ENCODE measurements around the gene BBS9.
A peak's percentile ranks its signal among the peaks of the same experiment; 100 is the strongest.

BBS9 gene

DNA sequence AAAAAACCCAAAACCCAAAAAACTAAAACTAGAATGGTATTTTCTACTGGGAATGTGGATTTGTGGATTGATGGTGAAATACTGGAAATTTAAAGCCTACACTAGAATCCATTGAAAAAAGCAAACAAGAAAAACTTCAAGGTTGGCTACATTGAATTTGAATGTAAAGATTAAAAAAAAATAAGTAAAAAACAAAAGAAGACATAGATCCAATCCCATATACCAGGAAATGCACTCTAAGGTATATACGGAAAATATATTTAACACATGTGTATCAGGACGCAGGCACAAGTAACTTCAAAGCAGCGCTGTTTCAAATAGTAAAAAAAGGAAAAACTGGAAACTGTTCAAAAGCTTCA is 754 bp upstream of the BBS9 start:
- peak in 1 of 2 donors; percentile 53 for DNase-seq

- no peak for DNase-seq
These were observed 416 bp downstream of the BBS9 start for GRCh38 chr7:33129806-33130153.

DNA sequence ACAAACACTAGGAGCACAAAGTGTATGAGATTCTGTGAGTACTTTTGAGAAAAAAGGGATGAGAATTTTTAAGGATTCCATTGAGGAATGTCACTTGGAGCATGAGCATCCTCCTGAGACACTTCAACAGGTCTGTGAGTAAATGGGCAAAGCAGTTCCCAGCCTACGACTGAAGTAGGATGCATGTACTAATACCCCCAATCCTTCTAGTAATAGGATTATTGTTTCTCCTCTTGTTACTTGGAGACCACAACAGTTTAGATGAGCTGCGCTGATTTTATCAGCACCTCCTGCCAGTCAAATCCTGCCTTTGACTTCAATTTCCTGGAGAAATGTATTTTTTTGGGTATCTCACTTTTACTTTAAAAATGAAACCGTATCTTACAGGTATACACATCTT is 820 bp downstream of the BBS9 start:
- no peak for DNase-seq

DNA sequence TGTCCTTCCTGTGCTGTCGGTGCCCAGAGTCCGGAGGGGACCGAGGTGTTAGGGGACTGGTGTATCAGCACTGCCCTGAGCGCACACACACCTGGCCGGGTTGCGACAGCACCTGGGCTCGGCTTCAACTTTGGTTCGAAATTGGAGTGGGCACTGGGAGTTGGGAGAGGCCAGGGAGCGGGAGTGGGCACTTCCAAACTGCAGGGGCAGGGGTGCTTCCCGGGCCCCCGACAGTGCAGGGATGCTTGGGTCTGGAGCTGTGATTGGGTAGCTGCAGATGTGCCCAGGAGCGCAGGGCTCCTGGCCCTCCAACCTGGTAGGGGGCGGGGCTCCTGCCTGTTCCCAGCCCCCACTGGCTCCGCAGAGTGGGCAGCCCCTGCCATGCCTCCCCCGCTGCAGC is 7.7 kb downstream of the BBS9 start:
- DNase-seq = no peak

GRCh38 chr7:33142585-33142984 is 13.2 kb downstream of the BBS9 start:
- no peak for DNase-seq

DNA sequence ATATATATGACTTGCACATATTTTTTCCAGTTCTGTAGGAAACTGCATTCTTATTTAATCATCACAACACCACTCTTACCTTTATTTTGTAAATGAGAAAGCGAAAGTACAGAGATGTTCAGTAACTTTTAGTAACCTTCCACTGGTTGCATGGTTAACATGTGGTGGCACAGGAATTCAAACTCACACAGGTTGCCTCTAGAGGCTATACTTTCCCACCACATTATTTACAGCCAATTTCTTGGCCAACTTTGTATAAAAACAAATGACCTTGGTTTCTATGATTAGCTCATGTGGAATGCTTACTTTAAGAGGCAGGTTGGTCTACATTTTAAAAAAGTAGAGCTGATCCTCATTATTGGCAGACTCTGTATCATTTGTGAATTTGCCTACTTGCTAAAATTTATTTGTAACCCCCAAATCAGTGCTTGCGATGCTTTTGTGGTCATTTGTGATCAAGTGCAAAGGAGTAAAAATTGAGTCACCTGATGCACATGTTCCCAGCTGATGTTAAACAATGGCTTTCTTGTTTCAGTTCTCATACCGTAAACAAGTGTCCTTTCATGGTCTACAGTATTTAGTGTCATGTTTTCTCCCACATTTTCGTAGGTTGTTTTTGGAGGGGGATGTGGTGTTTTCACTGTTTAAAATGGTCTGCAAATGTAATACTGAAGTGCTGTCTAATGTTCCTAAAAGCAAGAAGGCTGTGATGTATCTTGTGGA is 14.8 kb downstream of the BBS9 start:
- DNase-seq = no peak

- no peak for DNase-seq
These were observed 15.8 kb downstream of the BBS9 start for GRCh38 chr7:33145156-33145555.

GRCh38 chr7:33152087-33152486 is 22.7 kb downstream of the BBS9 start:
- no peak for DNase-seq

DNA sequence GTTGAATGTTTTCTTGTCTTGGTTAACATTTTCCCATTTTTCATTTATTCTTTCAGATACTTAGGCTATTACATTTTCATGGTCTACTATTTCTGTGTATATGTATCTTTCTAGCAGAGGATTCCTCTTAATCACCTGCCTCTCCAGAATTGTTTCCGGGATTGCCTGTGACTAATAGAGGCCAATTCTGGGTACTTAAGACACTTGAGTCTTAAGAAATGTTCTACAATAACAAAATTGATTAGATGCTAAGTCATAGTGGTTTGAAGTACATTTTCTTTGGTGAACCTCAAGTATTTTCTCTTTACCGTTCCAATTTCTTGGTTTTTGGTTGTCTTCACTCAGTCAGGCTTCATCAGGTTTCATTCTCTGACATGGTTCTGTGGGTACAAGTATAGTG is 26.4 kb downstream of the BBS9 start:
- no peak for DNase-seq

GRCh38 chr7:33156441-33156840 is 27.1 kb downstream of the BBS9 start:
- DNase-seq = no peak

DNA sequence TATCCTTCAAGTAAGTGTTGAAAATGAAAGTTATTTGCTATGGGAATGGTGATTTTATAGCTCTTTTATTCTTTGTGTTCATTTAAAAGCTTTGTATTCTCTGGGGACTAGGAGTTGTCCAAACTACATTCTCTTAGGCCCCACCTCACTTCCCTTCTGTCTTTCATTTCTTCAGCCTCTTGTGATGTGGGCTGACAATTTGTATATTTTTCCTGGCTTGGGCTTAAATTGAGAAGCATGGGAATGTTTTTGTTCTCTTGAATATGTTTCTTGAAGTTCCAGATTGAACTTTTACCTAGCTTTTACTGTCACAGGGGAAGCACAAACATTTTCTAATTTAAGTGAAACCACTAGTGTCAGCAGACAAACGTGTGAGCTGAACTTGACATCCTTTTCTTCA is 27.9 kb downstream of the BBS9 start:
- no peak for DNase-seq

DNA sequence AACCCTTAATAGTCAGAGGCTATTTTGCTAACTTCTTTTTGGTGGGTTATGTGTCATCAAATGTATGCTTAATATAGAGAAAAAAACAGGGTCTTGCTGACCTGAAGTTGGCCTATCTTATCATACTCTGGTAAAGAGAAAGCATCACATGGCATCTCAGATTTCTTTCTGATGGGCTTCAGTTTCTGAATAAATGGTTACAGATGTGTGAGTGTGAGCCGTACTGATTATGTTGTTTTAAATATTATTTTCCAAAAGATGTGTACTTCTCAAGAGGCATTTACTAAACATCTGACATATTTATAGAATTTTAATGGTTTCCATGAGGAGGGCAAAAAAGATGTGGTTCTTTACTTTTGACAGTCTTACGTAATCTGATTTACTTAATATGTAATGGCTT is 28.4 kb downstream of the BBS9 start:
- no peak for DNase-seq

DNA sequence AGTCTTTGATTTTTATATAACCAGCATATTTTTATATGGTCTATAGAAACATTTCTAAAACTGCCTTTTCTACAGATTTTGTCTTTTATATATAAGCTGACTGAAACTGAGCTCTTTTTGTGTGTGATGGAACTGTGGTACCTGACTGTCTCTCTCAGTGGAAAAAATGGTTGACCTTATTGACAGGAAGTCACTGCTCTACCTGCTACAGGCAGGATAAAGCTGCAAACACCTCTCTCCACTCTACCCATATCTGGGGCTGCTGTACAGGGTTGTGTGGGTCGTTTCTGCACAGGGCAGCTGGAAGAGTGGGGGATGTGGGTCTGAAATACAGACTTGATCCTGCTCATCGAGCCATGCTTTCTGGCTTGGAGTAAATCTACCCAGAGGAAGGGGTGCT is 48.5 kb downstream of the BBS9 start:
- DNase-seq = no peak

- DNase-seq = no peak
These were observed 50.2 kb downstream of the BBS9 start for GRCh38 chr7:33179519-33179918.

- no peak for DNase-seq
These were observed 54.1 kb downstream of the BBS9 start for GRCh38 chr7:33183504-33183903.

DNA sequence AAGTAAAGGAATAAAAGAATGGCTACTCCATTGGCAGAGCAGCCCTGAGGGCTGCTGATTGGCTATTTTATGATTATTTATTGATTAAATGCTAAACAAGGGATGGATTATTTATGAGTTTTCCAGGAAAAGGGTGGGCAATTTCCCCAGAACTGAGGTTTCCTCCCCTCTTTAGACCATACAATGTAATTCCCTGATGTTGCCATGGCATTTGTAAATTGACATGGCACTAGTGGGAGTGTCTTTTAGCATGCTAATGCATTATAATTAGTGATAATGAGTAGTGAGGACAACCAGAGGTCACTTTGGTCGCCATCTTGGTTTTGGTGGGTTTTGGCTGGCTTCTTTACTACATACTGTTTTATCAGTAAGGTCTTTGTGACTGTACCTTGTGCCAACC is 55.5 kb downstream of the BBS9 start:
- DNase-seq = no peak

DNA sequence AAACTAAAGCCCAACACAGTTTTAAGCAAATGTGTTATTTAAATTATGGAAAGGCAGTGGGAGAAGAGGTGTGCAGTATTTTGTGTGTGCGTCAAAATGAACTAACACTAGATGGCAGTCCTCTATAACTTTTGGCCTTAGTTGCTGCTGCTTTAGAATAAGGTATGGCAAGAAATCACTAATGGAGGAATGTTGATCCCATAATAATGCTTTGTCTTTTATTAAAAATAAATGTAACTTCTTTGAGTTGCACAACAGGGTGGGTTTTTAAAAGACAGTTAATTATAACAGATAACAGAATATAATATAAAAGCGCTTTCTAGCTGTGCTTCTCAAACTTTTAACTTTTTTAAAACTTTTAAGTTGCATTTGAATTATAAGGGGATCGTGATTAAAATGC is 56.4 kb downstream of the BBS9 start:
- DNase-seq = peak in 1 of 2 donors; percentile 37

DNA sequence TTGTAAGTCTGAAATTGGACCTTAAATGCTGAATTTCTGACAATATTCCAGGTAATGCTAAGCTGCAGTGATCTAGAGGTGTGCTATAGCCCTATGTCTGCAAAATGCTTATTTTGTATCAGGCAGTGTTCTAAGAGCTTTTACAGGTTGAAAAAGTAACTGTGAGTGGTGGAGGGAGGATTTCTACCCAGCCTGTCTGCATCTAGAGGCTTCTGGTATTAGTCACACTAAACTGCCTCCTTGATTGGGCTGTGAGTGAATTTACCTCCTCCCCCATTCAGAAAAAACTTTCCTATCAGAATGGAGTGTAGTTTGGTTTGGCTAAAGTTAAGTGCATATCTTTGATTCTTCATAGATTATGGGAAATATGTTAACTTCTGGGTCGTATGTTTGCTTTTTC is 56.8 kb downstream of the BBS9 start:
- DNase-seq = no peak

DNA sequence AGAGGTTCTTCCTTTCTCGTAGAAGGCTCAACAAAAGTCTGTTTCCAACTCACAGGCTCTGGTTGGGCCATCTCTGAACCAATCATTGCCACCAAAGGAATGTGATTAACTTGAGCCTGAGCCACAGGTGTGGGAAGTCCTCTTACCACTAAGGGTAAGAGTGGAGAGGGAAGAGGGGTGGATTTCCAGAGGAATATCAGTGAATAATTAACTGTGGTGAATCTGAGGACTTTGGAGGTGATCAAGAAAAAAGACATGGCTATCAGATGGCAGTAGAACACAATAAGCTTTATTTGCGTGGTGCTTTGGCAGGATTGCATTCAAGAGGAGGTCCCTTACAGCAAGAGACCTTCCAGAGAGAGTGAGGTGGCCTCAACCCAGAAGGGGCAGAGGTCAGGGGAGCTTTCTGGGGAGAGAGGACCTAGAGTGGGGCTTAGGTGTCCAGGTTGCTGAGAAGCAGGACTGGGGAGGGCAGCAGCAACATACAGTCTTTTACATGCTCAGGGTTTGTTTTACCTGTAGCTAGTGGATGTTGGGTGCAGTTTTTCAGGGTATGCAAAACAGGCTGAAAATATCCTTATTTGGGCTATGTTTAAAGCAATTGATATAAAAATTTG is 61.4 kb downstream of the BBS9 start:
- no peak for DNase-seq

DNA sequence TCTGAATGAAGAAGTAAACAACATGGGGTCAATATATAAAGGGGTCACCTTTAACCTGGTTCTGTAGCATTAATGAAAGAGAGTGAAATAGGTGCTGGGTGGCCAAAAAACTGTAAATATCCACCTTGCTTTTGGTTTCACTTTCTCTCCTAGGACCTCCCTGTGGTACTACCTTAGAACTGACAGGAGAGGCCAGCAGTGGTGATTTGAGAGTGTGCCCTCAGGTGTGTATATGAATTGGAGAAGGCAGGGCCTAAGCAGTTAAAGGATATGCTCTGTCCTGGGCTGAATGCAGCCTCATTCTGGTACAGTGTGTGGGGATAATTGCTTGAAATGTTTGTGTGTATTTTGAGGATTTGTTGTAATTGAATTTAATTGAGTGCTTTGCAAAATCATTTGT is 62.0 kb downstream of the BBS9 start:
- DNase-seq = no peak

DNA sequence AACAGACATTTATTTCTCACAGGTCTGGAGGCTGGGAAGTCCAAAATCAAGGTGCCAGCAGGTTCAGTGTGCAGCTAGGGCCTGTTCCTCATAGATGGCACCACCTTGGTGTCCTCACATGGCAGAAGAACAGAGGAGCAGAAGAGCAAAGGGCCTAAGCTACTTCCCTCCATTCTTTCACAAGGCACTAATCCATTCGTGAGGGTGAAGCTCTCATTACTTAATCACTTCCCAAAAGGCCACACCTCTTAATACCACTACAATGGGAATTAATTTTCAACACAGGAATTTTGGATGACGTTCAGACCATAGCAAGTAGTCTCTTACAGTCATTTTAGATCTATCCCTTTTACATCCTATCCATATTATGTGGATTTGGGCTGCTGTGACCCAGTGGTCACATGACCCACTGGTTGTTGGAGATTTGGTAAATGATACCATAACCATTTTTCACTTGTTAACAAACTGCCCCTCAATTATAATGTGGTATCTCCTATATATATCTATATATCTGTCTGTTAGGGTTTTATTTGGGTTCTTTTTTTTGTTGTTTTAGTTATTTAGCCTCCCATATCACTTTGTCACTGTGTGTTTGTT is 63.4 kb downstream of the BBS9 start:
- no peak for DNase-seq

- no peak for DNase-seq
These were observed 64.0 kb downstream of the BBS9 start for GRCh38 chr7:33193308-33193864.

- no peak for DNase-seq
These were observed 65.9 kb downstream of the BBS9 start for GRCh38 chr7:33195264-33195663.

DNA sequence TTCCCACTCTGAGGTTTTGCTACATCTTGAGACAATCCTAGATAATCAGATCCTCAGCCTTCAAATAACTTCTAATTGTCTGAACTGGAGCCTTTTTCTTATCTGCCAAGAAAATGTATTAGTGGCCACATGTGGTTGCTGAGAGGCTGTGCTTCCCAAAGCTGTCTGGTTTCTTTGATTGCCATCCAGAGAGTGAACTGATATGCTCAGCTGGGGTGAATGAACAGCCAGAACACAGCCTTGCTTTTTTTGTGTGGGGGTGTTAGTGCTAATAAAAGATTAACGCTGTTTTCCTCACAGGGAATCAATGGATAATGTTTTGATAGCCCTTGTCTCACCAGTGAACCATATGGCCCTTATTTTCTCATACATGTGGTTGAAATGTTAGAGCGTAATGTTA is 66.9 kb downstream of the BBS9 start:
- no peak for DNase-seq

- DNase-seq = no peak
These were observed 70.9 kb downstream of the BBS9 start for GRCh38 chr7:33200282-33200681.
